NT2/D1 (cell line): Measurements from ENCODE around the gene CDK6.

ENCODE experiments used
- SUZ12 ChIP-seq: IDR thresholded peaks from 2 replicates; pipeline ENCODE4 v1.6.1; 2011; ENCODE audit not compliant: insufficient read length, insufficient read depth; ENCODE audit errors: extremely low read depth
- YY1 ChIP-seq: IDR thresholded peaks from 2 replicates; pipeline ENCODE4 v1.6.1; 2011; ENCODE audit not compliant: insufficient read length, insufficient read depth

DNA sequence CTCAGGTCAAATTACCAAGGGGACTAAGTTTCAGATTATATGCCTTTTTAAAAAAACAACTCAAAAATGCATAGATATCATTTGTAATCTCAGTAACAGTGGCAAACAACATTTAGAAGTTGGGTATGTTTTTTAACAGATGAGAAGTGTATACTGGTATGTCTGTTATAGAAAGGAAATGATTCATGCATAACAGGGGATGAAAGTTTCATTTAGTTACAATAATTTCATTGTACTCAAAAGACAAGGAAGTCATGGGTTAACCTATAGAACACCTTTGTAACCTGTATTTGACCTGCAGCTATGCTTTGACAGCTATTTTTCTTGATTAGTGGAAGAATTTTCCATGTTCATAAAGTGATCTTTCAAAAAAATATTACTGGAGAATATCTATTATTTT is 210.8 kb downstream of the CDK6 start:
- TF ChIP-seq SUZ12 (no peak), YY1 (no peak)
